ENCODE measurements around the gene C13orf42.

C13orf42 gene

GRCh38 chr13:51111174-51111573 is at the start of gene C13orf42:
Gene C13orf42, minus strand, starts transcription at chr13:51111274. Its CDS starts 65 bp downstream, at chr13:51111209.
- DNase-seq, result no peak

DNA sequence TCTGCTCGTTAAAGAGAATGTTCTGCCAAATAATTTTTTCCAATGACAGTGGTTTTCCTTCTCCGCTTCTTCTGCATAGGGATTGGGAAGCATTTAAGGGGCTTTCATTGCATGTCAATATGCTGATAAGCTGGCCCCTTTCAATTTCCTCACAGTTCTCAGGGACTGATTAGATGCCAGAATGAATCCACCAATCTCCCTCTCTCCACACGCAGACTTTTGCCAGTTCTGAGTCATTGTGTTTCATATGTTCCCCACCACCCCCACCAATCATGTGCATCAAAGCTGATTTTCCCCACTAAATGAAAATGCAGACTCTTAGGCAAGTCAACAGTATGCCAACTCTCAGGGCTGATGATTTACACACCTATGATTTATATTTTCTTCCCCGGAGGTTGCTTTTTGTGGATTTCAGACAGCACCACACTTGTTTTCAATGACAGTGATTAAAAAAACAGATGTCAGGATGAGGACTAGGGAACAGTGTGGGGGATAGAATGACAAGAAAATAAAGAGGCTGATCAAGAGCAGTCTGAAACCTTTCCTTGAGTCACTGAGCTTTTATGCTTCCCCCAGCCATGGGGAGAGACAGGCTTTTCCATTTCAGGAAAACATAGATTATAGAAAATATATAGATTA is 47.9 kb upstream of the C13orf42 start:
- no peak for DNase-seq

- DNase-seq, result no peak
These were observed 47.3 kb upstream of the C13orf42 start for GRCh38 chr13:51158365-51158764.

DNA sequence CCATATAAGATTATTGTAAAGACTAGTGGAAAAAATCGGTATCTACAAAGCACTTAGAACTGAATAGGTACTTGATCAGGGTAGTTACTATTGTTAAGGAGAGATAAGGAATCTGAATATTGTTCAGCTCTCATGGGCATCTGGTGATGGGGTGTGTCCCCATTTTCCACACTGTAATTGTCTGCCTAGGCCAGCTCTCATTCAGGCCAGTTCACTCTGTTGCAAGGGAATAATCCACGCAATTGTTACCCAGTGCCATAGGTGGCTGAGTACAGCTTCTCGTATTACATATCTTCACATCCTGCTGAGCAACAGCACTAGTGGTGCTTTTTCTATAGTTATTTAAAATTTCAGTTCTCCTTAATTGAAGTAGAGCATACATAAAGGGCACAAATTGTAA is 45.6 kb upstream of the C13orf42 start:
- DNase-seq, result no peak

DNA sequence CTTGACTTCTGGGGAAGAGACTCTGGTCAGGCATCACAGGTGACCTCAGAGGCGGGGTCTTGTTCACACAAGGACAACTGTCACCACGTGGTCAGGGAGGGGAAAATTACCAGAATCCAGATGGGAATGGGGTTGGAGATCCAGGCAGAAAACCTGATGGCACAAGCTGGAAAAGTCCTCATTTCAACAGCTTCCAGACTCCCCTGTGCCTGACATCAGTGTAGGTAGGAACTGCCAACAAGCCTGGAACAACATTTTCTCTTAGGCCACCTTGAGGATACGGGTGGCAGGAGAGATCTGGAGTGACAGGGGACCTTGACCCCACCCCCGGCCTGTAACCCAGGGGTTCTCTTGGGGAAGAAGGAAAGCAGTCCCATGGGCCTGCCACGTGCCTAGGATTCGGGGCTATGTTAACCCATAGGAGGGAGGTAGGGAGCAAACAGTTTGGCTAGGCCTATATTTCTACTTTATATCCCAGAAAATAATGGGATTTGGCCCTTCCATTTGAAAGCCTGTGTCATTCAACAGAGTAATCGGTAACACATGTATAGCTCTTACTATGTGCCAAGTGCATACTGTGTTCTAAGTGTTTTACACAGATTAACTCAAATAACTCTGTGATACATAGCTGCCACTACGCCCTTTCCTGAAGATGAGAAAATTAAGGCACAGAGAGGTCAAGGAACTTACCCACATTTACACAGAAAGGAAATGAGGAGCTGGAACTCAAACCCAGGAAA is 44.9 kb upstream of the C13orf42 start:
- no peak for DNase-seq

- no peak for DNase-seq
These were observed 44.1 kb upstream of the C13orf42 start for GRCh38 chr13:51155161-51155560.

- DNase-seq, result no peak
These were observed 43.0 kb upstream of the C13orf42 start for GRCh38 chr13:51154029-51154555.

DNA sequence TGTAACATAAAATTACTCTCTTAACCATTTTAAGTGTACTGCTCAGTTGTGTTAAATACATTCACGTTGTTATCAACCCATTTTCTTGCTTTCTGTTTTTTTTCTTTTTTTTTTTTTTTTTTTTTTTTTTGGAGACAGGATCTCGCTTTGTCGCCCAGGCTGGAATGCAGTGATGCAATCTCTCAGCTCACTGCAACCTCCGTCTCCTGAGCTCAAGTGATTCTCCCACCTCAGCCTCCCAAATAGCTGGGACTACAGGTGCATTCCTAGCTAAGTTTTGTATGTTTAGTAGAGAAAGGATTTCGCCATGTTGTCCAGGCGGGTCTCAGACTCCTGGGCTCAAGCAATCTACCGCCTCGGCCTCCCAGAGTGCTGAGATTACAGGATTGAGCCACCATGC is 42.5 kb upstream of the C13orf42 start:
- DNase-seq, result no peak

GRCh38 chr13:51152701-51153100 is 41.6 kb upstream of the C13orf42 start:
- DNase-seq, result no peak

- DNase-seq, result no peak
These were observed 40.4 kb upstream of the C13orf42 start for GRCh38 chr13:51151463-51151862.

DNA sequence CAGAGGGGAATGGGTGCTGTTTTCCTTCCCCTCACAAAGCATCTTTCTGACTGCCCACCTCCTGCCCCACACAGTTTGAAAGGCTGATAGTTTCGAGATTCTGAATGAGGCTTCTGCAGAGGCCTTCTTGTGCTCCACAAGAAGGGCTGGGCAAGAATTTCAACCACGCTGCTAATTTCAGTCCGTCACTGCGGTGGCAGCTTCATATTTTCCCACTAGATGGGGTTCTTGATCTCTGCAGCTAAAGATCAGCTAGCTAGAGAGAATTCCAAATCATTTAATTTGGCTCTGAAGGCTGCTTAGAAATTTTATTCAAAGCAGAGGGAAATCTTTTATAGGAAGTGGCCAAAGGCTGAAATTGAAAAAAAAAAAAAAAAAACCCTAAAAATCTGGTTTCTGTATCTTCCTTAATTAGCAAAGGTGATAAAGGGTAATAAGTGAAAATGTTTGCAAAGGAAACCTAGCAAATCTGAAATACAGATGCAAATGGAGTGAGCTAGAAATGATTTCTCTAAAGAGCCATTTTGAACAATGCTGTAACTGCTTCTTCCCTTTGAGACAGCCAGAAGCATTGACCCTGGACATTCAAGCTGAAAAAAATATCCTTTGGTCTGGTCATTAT is 38.0 kb upstream of the C13orf42 start:
- DNase-seq, result no peak

DNA sequence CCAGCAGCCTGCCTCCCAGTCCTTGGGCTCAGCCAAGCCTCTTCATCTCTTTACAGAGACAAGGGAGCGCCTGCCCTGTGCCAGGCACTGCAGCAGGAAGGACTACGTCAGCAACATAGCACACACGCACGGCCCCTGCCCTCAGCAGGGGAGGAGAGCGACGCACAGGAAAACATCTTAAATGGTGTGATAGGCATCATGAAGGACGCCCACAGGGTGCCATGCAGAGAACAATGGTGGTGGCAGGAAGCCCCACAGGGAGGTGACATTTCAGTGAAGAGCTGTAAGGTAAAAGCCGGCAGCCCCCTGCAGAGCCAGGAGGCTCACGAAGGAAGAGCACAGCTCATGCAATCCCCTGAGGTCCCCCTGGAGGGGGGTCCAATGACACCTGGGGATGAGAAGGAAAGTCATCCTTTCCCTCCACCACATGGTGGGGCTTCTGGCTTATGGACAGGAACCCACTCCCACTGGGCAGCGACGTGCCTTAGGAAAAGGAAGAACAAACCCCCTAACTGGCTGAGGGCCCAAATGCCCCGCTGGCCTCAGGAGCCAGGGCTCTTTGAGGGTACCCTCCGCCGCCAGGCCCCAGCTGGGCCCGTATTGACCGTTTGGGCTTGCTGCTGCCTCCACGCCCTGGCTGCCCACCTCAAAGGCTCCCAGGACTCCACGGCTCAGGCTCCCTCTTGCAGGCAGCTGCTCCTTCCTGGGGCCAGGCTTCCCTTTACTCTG is 37.3 kb upstream of the C13orf42 start:
- DNase-seq, result no peak

DNA sequence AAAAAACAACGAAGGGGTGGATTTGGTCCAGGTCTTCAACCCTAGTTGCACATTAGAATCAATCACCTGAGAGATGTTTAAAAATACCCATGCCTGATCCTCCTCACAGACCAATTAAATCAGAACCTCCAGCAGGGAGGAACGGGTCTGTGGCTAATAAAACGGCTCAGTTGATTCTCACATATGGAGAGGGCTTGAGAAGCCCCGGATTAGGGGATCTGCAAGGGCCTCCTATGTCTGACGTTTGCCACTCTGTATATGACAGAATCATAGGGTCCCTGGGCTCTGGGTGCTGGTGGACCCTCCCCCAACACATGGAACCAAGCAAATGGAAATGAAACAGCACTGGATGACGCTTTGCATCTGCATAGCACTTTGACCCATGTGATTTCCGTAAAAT is 36.7 kb upstream of the C13orf42 start:
- DNase-seq, result no peak

DNA sequence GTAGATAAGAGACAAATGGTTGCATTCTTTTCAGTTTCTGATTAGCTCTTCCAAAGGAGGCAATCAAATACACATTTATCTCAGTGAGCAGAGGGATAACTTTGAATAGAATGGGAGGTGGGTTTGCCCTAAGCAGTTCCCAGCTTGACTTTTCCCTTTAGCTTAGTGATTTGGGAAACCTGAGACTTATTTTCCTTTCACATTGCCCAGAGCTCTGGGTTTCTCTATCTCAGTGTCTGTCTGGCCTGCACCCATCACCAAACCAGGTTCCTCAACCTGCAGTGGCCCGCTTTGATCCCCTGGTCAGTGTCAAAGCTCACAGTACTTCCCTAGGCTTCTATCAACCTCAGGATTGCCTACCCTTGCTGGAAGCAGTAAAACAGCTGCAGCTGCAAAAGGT is 35.6 kb upstream of the C13orf42 start:
- DNase-seq, result no peak

DNA sequence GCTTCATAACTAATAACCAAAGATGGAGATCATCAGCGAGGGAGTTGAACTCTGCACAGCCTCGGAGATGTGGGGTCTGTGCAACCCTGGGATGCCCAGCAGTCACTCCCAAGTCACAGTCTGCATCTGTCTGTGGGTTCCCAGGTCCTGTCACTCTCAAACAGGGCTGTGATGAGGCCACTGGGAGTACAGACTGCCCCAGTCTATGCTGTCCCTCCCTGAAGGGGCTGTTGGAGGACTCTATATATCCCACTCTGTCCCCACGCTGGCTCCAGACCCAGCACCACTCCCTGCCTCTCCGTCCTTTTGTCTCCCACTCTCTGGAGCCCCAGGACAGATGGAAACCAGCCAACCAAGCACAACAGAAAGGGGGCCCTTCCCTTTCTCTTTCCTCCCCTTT is 26.2 kb upstream of the C13orf42 start:
- DNase-seq, result no peak

GRCh38 chr13:51136276-51136980 is 25.4 kb upstream of the C13orf42 start:
- DNase-seq, result no peak

DNA sequence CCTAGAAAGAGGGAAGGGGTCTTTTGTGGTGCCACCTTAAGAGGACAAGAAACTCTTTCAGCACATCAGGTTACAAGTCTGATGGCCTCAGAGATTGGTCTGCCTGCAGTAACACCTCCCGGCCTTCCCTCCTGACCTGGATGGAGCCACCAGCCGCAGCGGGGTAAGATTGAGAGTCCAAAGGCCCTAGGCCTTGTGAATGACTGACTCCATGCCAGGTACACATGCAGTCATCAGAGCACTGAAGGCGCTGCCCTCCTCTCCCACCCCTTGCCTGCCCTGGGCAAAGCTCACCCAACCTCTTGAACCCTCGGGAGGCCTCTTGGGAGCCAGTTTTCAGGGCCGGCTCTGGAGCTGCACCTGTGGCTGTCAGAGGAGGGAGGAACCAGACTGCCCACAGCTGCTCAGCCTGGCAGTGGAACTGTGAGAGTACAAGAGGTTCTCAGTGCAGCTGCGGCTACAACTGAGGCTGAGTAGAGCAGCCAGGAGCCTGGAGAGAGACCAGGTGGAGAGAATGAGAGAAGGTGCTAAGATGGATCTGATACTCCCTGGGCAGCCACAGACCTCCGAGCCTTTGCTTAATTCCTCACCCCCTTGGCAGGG is 23.8 kb upstream of the C13orf42 start:
- no peak for DNase-seq

DNA sequence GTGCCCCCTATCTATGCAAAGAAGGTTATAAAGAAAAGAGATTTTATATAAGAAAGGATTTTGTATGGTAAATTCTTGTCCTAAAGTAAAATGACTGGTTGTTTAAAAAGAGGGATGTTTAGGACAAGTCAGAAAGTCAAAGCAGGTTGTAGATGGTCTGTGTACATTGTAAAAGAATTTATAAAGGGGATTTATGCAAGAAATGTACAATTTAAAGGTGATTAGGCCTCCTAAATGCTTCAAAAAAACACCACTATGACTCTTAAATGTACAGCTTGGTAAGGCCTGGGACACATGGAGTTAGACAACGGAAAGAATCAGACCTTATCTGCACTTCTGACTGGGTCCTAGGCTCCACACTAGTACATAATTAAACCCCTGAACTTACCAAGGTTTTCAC is 19.3 kb upstream of the C13orf42 start:
- DNase-seq, result no peak

- DNase-seq, result peak; percentile 33
These were observed 14.6 kb upstream of the C13orf42 start for GRCh38 chr13:51125495-51126226.

- peak; percentile 2 for DNase-seq
These were observed 11.9 kb upstream of the C13orf42 start for GRCh38 chr13:51122868-51123566.

GRCh38 chr13:51120873-51121272 is 9.8 kb upstream of the C13orf42 start:
- peak; percentile 1 for DNase-seq

All from stimulated activated CD4-positive, alpha-beta T cell treated with anti-CD3 and anti-CD28 coated beads, Interleukin-4, amount 100 ng/mL, for 1 hour (primary cell).